ENCODE results near the gene DCPS.
"Not testable (repeated sequence)": the region's sequence is repeated elsewhere in the genome, so short reads cannot be mapped to it uniquely, and the experiment has no call there.

DCPS gene

DNA sequence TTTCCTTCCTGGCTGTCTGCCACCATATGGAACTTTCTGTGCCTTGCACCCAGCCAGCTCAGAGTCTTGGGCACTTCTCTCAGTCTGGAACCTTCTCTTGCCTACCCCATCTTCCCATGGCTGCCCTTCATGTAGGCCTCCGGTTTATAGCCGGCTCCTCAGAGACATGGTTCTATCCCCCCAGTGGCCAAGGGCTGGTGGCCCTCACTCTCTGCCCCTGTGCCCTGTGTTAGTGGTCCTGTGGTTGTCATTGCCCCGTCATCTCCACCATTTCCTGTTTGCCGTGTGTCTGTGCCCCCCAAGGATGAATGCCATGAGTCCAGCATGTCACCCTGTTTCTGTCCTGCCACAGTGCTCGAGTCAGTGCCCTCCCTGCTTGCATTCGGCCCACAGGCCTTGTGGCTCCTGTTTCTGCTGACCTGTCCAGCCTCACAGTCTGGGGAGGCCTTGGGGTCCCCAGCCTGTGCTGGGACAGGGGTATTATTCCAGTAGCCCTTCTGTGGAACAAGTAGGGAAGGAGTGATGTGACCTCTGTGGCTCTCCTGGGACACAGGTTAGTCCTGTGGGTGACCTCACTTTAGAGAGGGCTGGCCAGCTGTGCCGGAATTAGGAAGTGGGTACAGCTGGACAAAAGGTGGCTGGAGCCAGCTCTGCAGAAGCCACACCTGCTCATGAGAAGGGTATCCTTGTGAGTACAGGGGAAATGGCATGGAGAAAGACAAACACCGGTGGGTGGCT is 82.3 kb downstream of the DCPS start:
- no peak for DNase-seq

DNA sequence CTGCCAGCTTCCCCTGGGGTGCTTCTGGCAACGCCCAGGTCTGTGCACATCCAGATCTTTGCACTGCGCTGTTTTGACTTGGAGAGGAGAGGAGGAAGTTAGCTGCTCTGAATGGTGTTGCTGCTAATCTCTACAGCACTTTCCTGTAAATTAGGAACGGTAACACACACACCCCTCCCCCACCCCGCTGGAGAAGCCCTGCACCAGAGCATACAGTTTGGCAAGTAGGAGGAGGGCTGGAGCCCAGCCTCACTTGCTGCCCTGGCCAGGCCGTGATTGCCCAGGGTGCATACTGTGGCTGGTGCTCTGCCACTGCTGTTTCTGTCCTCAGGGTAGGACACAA is 82.8 kb downstream of the DCPS start:
- DNase-seq, result not testable (repeated sequence)

- no peak for DNase-seq
Observed at GRCh38 chr11:126387857-126388256, 84.0 kb downstream of the DCPS start.

DNA sequence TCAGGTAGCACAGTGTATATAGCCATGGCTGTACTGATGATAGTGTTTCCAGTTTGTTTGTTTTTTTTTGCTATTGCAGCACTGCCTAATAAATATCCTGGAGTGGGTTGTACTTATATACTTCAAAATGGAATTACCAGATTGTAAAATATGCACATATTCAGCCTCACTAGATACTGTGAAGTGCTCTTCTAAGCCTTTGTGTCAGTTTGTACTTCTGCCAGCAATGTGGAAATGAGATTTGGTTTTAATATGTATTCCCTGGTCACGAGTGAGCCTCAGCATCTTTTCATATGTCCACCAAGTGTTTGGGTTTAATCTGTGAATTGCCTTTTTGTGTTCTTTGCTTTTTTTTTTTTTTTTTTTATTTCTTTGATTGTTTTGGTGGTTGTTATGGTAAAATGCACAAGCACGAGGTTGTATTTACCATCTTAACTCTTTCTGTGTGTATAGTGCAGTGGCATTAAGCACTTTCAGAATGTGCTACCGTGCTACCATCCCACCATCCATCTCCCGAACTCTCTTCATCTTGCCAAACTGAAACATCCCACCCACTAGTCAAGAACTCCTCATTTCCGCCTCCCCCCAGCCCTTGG is 86.5 kb downstream of the DCPS start:
- no peak for DNase-seq

DNA sequence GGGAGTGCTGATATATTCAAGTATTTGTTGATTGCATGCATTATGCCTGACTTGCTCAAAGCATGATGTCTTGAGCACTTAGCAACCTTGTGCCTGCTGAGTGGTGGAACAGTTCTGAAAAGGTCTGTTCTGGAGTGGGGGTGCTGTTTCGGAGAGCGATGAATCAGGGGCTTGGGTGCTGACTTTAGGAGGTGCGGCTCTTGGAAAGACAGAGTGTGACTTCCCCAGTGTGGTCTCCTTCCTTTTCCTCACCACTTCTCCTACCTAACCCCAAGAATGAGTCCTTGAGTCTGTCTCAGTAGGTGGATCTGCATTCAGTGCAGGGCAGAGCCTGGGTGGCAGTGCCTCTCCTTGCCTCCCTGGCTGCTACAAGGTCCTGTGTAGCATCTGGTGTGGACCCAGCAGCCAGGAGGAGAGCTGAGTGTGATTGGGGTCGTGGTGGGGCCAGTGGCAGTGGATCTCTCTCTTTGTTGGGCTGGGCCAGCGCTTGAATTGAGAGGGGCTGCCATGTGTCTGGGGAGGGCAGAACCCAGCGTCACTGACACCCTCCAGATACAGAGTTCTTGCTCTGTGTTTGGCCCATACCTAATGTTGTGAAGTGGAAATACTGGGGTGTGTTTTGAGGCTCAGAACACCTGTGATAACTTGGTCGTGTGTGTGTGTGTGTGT is 87.6 kb downstream of the DCPS start:
- DNase-seq, result no peak

GRCh38 chr11:126391970-126392632 is 88.2 kb downstream of the DCPS start:
- DNase-seq, result no peak

- no peak for DNase-seq
Observed at GRCh38 chr11:126392633-126393013, 88.8 kb downstream of the DCPS start.

- DNase-seq, result no peak
Observed at GRCh38 chr11:126393143-126393542, 89.3 kb downstream of the DCPS start.

GRCh38 chr11:126394036-126394435 is 90.2 kb downstream of the DCPS start:
- no peak for DNase-seq

DNA sequence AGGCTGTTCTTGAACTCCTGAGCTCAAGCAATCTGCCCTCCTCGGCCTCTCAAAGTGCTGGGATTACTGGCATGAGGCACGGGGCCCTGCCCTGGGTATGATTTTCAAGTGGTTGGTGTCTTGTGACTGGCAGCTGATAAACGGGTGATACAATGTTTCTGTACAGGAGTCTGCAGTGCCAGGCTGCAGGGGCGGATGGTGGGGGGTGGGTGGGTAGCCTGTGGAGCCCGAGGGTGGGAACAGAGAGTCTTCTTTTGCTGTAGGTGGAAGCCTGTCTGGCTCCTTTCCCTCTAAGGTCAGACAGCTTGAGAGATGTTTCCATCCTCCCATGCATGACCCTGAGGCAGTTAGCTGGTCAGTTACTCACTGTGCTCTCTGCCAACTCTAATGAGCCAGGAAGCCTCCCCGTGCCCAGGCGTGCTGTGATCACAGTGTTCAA is 90.8 kb downstream of the DCPS start:
- not testable (repeated sequence) for DNase-seq
